GM12892 (cell line): ENCODE results near the gene SOX11.

Source experiments
- POLR2A ChIP-seq: IDR thresholded peaks from 2 replicates; pipeline ENCODE4 v1.6.1; 2011; ENCODE audit warnings: low read depth, low read length, control low read depth
- POLR2AphosphoS5 ChIP-seq: IDR thresholded peaks from 2 replicates; pipeline ENCODE4 v1.6.1; 2011; ENCODE audit warnings: low read depth, low read length, control low read depth

- TF ChIP-seq POLR2AphosphoS5 (no peak), POLR2A (no peak)
These were observed 30.8 kb upstream of the SOX11 start for GRCh38 chr2:5661362-5661761.
